Activated CD8-positive, alpha-beta memory T cell treated with anti-CD3 and anti-CD28 coated beads, Interleukin-2, amount 50 U/mL, for 48 hours (primary cell): ENCODE results near the gene VGLL2.
"Not testable (repeated sequence)": the region's sequence is repeated elsewhere in the genome, so short reads cannot be mapped to it uniquely, and the experiment has no call there.

ENCODE experiments used
- DNase-seq: peaks from one replicate; pipeline ENCODE4 v3.0.0-alpha.2; 2020

Gene VGLL2, protein sequence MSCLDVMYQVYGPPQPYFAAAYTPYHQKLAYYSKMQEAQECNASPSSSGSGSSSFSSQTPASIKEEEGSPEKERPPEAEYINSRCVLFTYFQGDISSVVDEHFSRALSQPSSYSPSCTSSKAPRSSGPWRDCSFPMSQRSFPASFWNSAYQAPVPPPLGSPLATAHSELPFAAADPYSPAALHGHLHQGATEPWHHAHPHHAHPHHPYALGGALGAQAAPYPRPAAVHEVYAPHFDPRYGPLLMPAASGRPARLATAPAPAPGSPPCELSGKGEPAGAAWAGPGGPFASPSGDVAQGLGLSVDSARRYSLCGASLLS

DNA sequence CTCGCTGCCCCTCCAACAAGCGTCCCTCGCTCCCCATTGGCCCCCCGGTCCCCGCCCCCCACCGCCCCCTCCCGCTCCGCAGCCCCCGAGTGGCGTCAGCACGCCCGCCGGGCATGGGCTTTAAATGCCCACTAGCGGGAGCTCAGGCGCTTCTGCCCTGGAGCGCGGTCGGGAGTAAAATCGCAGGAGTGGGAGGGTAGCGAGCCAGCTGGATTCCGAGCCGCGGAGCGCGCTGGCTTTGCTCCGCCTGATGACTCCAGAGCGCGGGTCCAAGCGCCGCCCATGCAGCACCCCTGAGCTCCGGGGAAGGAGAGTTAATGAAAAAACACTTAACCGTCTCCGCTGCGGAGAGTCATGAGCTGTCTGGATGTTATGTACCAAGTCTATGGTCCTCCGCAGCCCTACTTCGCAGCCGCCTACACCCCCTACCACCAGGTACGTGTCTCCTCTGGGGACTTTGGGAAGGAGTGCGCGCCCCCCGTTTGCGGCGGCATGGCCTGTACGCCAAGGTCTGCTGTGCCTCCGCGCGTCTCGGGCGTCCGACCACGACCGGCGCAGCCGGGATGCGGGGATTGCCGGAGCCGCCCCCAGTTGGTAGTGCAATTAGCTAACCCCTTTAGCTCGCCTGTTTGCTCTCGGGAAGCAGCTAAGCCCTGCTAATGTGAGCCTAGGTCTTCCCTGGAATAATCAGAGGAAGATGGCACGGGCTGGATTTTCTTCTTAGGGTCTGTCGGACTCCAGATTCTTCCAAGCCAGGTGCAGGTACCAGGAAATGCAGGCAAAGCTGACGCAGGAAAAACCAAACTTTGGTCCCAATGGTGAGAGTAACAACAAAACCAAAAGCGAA, at the start of gene VGLL2:
Gene VGLL2 (plus strand): TSS at position 149 of the 847 bp plus-strand sequence. CDS start 206 bp downstream, at position 355.
- DNase-seq = peak; percentile 58

DNA sequence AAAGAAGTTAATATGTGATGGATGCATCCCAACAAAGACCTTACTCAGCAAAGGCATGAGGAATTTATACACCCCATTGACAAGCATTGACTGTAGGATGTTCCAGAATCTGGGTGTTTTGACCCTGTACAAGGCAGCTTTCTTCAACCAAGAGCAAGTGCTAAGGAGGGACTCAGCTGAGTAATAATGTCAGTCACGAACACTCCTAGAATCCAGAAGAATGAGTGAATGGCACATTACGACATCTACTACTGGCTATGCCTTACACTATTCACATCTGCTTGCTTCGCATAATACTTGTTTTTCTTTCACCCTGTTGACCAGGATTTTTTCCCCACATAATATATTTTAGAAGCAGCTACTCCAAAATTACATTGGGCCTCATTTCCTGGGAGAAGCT, 42.5 kb upstream of the VGLL2 start:
- no peak for DNase-seq

DNA sequence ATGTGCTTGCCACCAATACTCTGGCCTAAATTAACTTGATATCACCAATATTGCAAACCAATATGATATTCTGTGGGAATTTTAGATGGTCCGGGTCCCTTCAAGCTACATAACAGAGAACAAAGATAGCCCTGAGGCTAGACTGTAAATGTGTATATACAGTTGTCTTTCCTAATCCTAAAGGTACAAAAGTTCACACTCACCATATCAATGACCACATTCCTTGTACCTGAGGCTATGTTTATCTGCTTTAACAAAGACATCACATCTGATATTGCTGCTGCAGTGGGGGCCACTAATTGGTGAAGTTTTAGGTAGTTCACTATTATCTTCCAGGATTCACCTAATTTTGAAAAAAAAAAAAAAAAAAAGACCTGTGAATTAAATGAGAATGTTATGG, 38.6 kb upstream of the VGLL2 start:
- no peak for DNase-seq

DNA sequence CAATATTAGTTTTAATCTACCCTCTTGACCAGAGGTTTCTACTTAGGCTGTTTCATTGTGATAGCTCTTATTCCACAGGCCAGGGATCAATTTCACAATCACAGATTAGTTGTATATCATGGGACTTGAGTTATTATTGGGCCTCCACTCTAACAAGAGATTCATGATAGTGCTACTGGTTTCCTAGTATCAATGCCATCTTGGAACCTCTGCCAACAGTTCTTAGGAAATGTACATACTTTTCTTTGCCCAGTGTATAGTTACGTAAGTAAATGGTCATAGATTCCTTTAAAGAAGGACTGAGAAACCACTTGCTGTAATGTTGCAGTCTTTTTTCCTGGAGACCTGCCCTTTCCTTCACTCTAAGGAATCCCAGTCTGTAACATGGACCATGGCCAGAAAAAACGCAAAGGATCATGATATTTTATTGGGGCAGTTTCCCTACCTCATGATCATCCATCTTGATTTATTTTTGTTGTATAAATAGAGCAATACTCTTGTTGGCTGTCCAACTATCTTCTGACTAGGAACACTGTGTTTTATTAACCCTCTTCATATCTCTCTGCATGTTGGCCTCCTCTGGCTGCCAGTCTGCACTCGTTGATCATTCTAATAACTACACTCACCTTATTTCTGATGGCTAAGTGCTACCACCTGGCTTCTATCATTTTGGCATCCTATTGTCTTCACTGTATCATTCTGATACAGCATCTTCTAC, 38.0 kb upstream of the VGLL2 start:
- no peak for DNase-seq

DNA sequence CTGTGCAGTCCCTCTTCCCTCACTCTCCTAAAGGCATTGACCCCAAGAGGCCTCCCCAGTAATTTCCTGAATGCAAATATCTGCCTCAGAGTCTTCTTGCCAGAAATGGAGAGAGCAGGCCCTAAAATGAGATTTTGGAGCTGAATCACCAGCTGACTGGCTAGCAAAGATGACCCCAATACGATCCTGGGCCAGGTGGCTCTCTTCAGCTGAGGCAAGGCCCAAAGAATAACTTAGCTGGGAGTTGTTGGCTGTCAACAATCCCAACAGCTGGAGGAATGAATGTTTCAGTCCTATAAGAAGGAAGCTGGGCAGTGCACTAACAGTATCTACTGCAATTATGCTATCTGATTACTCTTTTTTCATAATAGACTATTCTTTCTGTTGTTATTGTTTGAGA, 37.2 kb upstream of the VGLL2 start:
- DNase-seq = no peak

DNA sequence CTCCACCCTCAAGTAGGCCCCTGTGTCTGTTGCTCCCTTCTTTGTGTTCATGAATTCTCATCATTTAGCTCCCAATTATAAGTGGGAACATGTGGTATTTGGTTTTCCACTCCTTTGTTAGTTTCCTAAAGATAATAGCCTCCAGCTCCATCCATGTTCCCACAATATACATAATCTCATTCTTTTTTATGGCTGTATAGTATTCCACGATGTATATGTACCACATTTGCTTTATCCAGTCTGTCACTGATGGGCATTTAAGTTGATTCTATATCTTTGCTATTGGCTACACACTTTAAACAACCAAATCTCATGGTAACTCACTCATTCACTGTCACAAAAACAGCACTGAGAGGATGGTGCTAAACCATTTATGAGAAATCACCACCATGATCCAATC, 35.5 kb upstream of the VGLL2 start:
- DNase-seq = no peak

DNA sequence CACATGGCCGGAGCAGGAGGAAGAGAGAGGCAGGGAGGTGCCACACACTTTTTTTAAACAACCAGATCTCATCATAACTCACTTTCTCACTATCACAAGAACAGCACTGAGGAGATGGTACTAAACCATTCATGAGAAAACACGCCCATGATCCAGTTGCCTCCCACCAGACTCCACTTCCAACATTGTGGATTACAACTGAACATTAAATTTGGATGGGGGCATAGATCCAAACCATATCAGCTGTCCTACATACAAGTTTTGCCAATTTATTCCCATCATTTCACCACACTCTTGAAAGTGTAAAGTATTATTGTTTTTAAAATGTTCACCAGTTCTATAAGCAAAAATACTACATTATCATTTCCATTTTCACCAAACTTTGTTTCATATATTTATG, 33.9 kb upstream of the VGLL2 start:
- DNase-seq = no peak

DNA sequence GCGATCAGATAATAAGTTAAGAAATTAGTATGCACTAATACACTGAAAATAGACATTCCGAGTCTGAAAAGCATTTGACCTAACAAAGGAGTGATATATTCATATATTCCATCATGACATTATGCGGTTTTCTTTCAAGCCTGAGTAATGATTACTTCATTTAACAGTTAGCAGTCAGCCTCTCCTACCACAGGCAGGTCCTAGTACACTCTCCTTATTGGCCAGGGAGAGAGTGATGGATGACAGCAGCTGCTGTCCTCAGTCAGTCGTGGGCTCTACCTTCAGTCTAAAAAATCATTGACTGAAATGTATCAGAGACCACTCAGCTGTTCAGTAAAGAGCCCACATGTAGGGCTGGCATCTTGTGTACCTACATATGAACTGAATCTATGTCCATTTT, 33.2 kb upstream of the VGLL2 start:
- no peak for DNase-seq

DNA sequence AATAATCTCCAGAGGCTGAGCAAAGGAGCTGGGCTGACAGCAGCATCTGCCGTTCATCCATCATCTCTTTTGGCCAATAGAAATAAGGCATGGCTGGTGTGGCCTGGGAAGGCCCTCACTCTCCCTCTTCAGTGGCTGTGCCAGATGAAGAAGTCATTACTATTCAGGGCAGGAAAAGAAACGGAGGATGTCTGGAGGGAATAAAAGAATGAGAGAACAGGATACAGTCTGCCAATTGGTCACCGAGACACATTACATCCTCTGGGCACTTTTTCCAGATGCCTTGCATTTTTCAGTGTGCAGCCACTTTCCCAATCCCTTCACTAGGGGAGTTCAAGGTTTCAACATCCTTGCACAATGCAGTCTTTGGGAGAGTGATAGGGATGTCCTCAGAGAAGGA, 32.2 kb upstream of the VGLL2 start:
- DNase-seq = no peak

DNA sequence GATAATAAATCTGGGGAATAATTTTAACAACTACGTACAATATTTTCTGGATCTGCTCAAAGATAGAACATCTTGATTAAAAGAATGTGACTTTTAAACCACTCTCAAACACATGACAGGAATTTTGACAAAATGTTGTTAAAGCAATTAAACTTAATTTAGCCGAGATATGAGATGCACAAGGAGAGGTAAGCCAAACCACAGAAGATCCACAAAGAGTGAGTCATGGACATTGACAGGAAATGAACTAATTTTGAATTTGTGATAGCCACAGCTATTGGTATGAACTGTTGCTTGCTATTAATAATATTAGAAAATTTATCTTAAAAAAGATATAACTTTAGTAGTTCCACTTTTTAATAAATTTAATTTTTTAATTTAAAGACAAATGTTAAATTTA, 27.8 kb upstream of the VGLL2 start:
- DNase-seq = no peak

DNA sequence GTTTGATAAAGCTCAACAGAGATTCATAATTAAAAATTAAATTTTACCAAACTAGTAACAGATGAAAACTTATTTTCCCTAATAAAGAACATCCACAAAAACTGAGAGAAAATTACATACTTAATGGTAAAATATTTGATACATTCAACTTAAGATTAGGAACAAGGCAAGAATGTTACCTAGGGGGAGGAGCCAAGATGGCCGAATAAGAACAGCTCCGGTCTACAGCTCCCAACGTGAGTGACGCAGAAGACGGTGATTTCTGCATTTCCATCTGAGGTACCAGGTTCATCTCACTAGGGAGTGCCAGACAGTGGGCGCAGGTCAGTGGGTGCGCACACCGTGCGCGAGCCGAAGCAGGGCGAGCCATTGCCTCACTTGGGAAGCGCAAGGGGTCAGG, 20.8 kb upstream of the VGLL2 start:
- DNase-seq = not testable (repeated sequence)

DNA sequence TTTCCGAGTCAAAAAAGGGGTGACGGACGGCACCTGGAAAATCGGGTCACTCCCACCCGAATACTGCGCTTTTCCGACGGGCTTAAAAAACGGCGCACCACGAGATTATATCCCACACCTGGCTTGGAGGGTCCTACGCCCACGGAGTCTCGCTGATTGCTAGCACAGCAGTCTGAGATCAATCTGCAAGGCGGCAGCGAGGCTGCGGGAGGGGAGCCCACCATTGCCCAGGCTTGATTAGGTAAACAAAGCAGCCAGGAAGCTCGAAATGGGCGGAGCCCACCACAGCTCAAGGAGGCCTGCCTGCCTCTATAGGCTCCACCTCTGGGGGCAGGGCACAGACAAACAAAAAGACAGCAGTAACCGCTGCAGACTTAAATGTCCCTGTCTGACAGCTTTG, 20.4 kb upstream of the VGLL2 start:
- not testable (repeated sequence) for DNase-seq

DNA sequence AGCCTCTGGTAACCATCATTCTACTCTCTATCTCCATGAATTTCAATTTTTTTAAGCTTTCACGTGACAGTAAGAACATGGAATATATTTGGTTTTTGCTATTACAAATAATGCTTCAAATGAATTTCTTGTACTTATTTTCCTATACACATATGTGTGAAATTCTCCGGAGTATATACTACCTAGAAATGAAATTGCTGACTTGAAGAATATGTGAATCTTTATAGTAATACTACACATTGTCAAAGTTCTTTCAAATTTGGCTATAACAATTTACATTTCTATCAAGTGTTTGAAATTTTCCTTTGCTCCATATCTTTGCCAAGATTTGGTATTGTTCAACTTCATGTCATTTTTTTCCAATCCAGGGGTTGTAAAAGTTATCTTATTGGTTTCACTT, 11.6 kb upstream of the VGLL2 start:
- no peak for DNase-seq

DNA sequence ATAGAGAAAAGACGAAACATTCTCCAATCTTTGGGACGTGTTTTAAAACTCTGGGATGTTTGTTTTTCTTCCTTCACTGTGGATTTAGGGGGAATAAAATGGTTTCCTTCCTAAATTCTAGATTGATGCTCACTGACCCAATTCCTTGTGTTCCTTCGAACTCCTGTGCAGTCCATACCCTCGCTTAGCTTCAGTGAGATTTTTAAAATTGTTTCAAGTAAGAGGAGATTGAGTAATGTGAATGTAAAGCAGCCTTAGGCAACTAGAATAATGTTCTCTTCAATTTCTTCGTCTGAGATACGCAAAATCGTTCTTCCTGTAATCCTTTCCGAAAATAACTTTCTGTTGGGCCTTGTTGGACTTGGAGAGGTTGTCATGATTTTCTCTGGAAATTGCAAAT, 2.6 kb upstream of the VGLL2 start:
- no peak for DNase-seq

DNA sequence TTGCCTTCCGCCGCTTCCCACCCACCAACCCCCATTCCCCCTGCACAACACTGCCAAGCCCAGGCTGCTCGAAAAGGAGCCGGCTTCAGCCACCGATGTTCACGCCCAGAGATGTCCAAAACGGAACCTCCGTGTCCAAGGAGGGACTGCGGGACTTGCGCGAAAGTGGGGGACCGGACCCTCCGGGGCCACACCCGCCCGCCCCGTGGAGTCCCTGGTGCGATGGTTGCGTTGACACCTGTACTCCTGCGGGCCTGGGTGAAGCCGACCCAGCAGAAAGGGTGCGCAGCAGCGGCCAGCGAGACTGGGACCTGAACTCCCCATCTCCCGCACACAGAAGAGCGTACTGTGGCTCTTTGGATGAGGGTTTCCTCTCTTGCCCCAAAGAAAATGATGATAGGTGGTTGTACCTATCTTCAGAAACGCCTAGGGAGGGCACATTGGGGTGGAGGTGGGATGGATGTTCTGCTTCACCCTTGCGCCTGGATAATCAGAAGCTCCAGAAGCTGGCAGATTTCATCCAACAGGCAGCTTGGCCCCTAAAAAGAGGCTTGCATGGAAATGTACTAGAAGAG, 1.9 kb upstream of the VGLL2 start:
- DNase-seq = no peak

DNA sequence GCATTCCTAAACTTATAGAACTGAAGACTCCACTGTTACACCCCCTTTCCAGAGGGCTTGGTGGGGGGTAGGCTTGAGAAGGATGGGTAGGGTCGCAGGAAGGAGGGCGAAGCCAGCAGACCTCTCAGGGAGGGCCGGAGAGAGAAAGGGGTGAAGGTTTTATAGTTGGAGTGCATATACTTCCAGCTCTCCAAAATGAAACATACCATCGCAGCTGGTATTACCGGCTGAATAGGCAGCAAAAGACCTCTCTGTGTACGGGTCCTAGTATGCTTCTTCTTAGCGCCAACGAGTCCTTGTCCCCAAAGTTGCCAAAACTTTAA, 1.0 kb upstream of the VGLL2 start:
- no peak for DNase-seq

DNA sequence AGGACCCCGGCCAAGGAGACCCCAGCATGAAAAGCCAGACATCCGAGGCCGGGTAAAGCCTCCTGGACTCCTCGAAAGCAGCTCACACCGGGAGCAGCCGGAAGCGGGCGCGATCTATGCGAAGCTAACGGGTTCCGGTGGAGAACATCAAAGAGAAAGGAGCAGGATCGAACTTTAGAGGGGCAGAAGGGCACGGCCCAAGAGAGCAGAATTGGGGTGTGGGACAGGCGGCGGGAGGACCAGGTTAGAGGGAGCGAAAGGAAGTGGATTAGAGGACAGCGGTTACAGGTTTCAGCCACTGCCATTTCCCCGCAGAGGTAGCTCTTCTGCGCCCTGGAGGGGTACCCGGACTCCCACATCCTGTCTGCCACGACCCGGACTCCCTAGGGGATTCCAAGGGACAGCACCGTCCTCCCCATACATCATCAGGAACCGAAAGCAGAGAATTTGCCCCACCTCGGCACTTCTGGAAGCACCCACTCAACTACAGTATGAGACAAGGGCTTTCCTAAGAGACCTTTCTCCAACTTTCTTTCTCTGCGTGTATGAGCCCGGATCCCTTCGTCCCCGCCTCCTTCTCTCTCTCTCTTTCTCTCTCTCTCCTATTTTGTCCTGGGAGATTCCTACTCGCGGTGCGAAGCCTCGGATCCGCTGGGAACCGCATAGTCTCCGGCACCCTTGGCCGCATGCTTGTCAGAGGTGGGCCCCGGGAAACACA, 507 bp upstream of the VGLL2 start:
- peak; percentile 54 for DNase-seq

DNA sequence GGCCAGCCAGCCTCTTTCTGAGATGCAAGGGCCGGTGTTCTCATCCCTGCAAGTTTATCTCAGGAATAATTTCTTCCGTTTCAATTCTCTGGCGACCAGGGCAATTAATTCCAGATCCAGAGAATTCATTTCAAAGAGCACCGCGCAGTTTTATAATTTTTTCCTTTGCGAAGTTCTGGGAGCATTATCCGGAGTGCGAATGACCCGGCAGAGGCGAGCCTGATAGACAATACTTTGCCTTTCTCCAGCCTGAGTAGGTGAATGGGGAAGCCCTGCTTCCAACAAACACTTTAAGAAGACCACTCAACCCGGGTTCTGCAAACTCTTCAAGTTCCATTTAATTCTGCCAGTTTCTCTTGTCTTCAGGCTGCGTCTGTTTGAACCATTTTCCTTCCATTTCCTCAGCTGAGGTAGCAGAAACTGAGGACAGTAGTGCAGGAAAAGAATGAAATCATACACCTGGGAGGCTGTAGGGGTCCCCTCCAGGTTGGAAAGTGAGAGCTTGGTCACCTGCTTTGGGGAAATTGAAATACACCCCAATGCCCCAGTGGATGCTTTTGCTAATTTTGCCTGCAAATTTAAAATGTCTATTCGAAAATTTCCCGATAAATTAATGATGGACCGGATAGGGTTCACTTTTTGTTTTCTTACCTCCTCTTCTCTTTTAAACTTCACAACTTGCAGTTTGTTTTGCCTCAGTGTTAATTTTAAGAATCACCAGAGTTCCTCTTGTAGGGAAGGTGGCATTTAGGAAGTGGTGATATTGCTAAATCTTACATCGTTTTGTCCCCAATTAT, 1.1 kb downstream of the VGLL2 start:
- no peak for DNase-seq

DNA sequence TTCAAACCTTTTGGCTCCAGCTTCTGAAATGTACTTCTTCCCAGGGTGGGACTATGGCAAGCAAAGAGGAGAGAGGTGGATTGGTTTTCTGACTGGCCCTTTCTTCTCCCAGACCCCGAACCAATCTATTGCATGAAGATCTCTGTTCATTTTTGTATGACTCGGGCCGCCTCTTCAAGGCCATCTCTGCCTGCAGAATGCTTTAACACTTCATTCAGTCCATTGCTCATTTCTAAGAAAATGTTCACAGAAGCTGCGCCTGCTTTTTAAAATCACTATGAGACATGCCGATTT, 1.6 kb downstream of the VGLL2 start:
- DNase-seq = no peak

DNA sequence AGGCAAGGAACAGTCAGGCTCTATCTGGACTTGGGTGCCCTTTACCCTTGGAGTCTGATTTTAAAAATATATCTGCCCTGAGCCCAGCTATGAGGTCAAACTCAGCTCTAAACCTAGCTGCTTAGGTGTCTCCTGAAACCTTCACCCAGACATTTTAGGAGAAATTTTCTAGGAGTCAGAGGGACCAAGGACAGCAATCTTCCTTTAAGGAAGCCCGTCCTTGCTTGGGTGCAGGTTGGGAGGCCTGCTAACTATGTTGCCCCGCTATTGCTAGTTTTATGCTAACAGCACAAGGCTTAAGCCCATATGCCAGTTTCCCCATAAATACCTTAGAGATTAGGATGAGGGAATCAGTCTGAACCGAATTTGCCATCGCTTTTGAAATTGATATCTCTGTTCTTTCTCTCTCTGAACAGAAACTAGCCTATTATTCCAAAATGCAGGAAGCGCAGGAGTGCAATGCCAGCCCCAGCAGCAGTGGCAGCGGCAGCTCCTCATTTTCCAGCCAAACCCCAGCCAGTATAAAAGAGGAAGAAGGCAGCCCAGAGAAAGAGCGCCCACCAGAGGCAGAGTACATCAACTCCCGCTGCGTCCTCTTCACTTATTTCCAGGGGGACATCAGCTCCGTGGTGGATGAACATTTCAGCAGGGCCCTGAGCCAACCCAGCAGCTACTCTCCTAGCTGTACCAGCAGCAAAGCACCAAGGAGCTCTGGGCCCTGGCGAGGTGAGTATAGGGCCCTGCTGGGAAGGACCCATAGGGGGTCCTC, 2.6 kb downstream of the VGLL2 start:
- DNase-seq = no peak

DNA sequence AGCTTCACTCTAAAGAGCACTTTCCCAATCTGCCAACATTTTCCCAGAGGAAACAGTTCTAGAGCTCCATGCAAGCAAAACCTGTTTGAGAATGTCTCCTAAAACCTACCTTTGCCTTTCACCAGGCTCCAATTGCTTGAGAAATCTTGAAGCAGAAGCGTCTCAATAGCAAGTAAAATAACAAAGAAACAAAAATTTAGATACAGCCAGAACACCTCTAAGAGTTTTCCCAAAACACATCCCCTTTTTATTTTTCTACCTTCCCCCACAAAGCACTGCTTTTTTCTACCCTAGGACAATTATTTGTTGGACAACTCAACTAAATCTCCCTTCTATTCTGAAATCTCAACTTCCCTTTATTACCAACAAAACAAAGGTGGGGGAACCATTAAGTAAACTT, 3.6 kb downstream of the VGLL2 start:
- no peak for DNase-seq
